ENCODE data around the gene KRT8. TPM values are rescaled to one million over a fixed set of nuclear protein-coding genes. Genes with fewer than 3 reads are reported as not detected.
"Not testable (repeated sequence)": the region's sequence is repeated elsewhere in the genome, so short reads cannot be mapped to it uniquely, and the experiment has no call there.

Gene KRT8
- total and polyA plus RNA-seq, 2 of the 13 experiments (the other 11 are each of a cell fraction or from before 2014, with no cell fraction given) = 498 to 718 TPM

DNA sequence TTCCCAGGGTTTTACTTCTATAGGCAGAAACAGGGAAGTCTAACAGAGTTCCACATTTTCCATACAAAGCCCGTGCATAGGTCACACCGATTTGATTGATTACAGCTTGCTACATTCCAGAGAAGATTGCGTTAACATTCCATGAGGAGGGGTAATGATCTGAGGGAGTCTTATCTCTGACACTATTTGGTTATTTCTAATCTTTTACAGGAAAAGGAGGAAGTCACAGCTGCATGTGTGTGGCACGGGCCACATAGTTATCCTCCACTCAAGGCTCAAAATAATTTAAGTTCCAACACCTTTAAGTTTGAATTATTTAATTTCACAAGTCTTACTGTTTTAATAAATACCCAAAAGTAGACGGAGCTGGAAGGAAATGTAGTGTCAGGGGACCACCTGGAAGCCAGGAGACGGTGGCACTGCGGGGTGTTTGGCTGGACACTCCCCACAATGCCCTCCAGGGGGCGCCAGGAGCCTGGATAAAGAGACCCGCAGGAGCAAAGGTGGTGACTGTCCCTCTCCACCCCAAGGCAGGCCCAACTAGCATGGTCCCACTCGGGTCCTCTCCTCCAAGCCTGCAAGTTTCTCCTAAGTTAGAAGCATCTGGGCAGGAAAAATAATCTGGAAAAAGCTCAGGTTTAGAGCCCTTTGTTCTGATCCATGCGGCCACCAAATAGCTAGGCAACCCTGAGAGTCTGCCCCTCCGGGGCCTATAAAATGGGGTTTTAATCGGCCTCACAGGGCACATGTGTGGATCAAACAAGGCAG is 20.2 kb downstream of the KRT8 start (continued):
- TF ChIP-seq, protein P1, sequence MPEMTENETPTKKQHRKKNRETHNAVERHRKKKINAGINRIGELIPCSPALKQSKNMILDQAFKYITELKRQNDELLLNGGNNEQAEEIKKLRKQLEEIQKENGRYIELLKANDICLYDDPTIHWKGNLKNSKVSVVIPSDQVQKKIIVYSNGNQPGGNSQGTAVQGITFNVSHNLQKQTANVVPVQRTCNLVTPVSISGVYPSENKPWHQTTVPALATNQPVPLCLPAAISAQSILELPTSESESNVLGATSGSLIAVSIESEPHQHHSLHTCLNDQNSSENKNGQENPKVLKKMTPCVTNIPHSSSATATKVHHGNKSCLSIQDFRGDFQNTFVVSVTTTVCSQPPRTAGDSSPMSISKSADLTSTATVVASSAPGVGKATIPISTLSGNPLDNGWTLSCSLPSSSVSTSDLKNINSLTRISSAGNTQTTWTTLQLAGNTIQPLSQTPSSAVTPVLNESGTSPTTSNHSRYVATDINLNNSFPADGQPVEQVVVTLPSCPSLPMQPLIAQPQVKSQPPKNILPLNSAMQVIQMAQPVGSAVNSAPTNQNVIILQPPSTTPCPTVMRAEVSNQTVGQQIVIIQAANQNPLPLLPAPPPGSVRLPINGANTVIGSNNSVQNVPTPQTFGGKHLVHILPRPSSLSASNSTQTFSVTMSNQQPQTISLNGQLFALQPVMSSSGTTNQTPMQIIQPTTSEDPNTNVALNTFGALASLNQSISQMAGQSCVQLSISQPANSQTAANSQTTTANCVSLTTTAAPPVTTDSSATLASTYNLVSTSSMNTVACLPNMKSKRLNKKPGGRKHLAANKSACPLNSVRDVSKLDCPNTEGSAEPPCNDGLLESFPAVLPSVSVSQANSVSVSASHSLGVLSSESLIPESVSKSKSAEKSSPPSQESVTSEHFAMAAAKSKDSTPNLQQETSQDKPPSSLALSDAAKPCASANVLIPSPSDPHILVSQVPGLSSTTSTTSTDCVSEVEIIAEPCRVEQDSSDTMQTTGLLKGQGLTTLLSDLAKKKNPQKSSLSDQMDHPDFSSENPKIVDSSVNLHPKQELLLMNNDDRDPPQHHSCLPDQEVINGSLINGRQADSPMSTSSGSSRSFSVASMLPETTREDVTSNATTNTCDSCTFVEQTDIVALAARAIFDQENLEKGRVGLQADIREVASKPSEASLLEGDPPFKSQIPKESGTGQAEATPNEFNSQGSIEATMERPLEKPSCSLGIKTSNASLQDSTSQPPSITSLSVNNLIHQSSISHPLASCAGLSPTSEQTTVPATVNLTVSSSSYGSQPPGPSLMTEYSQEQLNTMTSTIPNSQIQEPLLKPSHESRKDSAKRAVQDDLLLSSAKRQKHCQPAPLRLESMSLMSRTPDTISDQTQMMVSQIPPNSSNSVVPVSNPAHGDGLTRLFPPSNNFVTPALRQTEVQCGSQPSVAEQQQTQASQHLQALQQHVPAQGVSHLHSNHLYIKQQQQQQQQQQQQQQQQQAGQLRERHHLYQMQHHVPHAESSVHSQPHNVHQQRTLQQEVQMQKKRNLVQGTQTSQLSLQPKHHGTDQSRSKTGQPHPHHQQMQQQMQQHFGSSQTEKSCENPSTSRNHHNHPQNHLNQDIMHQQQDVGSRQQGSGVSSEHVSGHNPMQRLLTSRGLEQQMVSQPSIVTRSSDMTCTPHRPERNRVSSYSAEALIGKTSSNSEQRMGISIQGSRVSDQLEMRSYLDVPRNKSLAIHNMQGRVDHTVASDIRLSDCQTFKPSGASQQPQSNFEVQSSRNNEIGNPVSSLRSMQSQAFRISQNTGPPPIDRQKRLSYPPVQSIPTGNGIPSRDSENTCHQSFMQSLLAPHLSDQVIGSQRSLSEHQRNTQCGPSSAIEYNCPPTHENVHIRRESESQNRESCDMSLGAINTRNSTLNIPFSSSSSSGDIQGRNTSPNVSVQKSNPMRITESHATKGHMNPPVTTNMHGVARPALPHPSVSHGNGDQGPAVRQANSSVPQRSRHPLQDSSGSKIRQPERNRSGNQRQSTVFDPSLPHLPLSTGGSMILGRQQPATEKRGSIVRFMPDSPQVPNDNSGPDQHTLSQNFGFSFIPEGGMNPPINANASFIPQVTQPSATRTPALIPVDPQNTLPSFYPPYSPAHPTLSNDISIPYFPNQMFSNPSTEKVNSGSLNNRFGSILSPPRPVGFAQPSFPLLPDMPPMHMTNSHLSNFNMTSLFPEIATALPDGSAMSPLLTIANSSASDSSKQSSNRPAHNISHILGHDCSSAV (CRISPR knock-in tag; IDR thresholded peaks at IDR 0.05; ENCODE audit: borderline replicate concordance) = no peak
- TF ChIP-seq ZNF766 (CRISPR knock-in tag; IDR thresholded peaks at IDR 0.05; ENCODE audit: borderline replicate concordance) = no peak; the same call in 1 of the 2 replicates
- TF ChIP-seq PPARG (CRISPR knock-in tag; conservative IDR thresholded peaks at IDR 0.05) = peak; percentile 80
- TF ChIP-seq ELF3 (CRISPR knock-in tag; IDR thresholded peaks at IDR 0.05) = peak; percentile 84
- TF ChIP-seq ISL2 (CRISPR knock-in tag; IDR thresholded peaks at IDR 0.05) = peak; percentile 90
- TF ChIP-seq NCOA2 (CRISPR knock-in tag; IDR thresholded peaks at IDR 0.05) = peak; percentile 93
- no peak for TF ChIP-seq RAD51 (IDR thresholded peaks at IDR 0.05; ENCODE audit: borderline replicate concordance)
- TF ChIP-seq ZNF350 (CRISPR knock-in tag; IDR thresholded peaks at IDR 0.05; ENCODE audit: borderline replicate concordance, low read depth) = peak; percentile 72; the same call in 1 of the 2 replicates
- peak; percentile 68 for TF ChIP-seq HOXA3 (CRISPR knock-in tag; IDR thresholded peaks at IDR 0.05)
- peak; percentile 56 for TF ChIP-seq ASH2L (IDR thresholded peaks at IDR 0.05; ENCODE audit: insufficient read length, low read depth, low read length)
- TF ChIP-seq ZBTB38 (CRISPR knock-in tag; IDR thresholded peaks at IDR 0.05) = no peak
- TF ChIP-seq, protein P2, sequence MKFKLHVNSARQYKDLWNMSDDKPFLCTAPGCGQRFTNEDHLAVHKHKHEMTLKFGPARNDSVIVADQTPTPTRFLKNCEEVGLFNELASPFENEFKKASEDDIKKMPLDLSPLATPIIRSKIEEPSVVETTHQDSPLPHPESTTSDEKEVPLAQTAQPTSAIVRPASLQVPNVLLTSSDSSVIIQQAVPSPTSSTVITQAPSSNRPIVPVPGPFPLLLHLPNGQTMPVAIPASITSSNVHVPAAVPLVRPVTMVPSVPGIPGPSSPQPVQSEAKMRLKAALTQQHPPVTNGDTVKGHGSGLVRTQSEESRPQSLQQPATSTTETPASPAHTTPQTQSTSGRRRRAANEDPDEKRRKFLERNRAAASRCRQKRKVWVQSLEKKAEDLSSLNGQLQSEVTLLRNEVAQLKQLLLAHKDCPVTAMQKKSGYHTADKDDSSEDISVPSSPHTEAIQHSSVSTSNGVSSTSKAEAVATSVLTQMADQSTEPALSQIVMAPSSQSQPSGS (CRISPR knock-in tag; IDR thresholded peaks at IDR 0.05) = peak; percentile 63; the same call in 1 of the 2 replicates
- peak; percentile 99 for TF ChIP-seq TEAD3 (CRISPR knock-in tag; optimal IDR thresholded peaks at IDR 0.05; ENCODE audit: borderline replicate concordance)

DNA sequence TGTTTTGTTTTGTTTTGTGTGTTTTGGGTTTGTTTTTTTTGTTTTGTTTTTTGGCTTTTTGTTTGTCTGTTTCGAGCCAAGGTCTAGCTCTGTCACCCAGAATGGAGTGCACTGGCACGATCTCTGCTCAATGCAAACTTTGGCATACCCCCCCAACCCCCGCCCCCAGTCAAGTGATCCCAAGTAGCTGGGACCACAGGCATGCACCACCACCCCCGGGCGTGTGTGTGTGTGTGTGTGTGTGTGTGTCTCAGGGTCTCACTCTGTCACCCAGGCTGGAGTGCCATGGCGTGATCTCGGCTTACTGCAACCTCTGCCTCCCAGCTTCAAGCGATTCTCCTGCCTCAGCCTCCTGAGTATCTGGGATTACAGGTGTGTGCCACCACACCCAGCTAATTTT is 24.4 kb downstream of the KRT8 start:
- intact Hi-C loops (cut with micrococcal nuclease; ENCODE audit: unreplicated experiment) = loop anchor here (1.0 to 5.0 kb wide), 2 partner anchors 297 to 508 kb away; no protein-coding TSS in a partner anchor
- H3K27me3 ChIP-seq (ENCODE audit: control insufficient read depth in 1 of 2, insufficient read depth in 2 of 2, low read length in 2 of 2); DNase-seq (ENCODE audit: low spot score); in situ Hi-C loops (cut with HindIII; ENCODE audit: extremely low pct_ligation_motif_present, low pct_unique_long_range_greater_than_20kb); FAIRE-seq; H3K27ac ChIP-seq (ENCODE audit: extremely low read length, insufficient read depth, low read length); H3K9me3 ChIP-seq (ENCODE audit: low read length); H4K20me1 ChIP-seq (ENCODE audit: insufficient read depth, low read length); ATAC-seq; H3K36me3 ChIP-seq (replicated peaks in 1 of 2; ENCODE audit: control insufficient read depth in 1 of 2, insufficient read depth in 2 of 2, low read length in 2 of 2); H3K79me2 ChIP-seq (ENCODE audit: insufficient read depth, low read length); H2AFZ ChIP-seq (ENCODE audit: low read length); BruUV-seq (replicated peaks): not testable (repeated sequence)
- H3K9ac ChIP-seq (ENCODE audit: insufficient read depth, low read depth, low read length) = 0 out of 2 replicates have a peak overlapping the region, but pooled peaks have one; percentile 23
- ChIA-PET POLR2A (interaction anchor here (0.6 to 3.9 kb wide), 9 partner anchors 23 to 126 kb away, joined by 3 to 13 read pairs (median 6); partner anchors contain the start of genes EIF4B, KRT18 and KRT8), CTCF (ENCODE audit: low intra/inter-chr PET ratio, low total read pairs) (interaction anchor here (1.4 to 3.4 kb wide), 10 partner anchors 15 to 741 kb away, joined by 3 to 41 read pairs (median 8); no protein-coding TSS in a partner anchor)
- H3K4me3 ChIP-seq (replicated peaks in 1 of 3; ENCODE audit: insufficient read depth in 1 of 3, low read depth in 2 of 3, low read length in 3 of 3) = peak overlapping the region in 2 of 3 experiments; percentile 49 to 71; a peak in 4 of 6 replicates
- peaks cover 64% of the 10 kb centered on the region for H3K4me1 ChIP-seq (ENCODE audit: insufficient read depth, low read length)
- WGBS (ENCODE audit: low lambda C conversion rate) = 11% methylated on average over 4 of the region's 8 CpGs
- H3K4me2 ChIP-seq (ENCODE audit: low read depth, low read length) = peak overlapping the region; percentile 89
